ENCODE measurements around the gene SH3RF1.
"Not testable (repeated sequence)": the region's sequence is repeated elsewhere in the genome, so short reads cannot be mapped to it uniquely, and the experiment has no call there.

The SH3RF1 gene

DNA sequence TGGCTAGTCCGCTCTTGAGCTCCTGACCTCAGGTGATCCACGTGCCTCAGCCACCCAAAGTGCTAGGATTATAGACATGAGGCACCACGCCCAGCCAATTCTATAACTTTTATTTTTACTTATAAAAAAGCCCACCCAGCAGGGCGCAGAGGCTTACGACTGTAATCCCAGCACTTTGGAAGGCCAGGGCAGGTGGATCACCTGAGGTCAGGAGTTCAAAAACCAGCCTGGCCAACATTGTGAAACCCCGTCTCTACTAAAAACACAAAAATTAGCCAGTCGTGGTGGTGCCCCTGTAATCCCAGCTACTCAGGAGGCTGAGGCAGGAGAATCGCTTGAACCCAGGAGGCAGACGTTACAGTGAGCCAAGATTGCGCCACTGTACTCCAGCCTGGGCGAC, 73.5 kb downstream of the SH3RF1 start:
- not testable (repeated sequence) for DNase-seq

DNA sequence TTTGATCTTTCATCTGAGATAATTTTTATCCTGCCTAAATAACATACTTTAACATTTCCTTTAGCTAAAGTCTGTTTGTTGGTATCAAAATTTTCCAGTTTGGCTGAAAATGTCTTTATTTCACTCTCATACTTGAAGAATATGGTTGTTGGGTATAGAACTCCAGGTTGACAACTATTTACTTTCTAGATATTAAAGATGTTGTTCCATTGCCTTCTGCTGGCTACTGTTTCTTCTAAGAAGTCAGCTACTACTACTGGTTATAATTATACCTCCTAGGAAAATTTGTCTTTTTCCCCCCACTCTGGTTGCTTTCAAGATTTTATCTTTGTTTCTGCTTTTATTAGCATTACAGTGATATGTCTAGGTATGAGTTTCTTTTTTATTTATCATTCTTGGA, 75.7 kb downstream of the SH3RF1 start:
- DNase-seq = no peak

DNA sequence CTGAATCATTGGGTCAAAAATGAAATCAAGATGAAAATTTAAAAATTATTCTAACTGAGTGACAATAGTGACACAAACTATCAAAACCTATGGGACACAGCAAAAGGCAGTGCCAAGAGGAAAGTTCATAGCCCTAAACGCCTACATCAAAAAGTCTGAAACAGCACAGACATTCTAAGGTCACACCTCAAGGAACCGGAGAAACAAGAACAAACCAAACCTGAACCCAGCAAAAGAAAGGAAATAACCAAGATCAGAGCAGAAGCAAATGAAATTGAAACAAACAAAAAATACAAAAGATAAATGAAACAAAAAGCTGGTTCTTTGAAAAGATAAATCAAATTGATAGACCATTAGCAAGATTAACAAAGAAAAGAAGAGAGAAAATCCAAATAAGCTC, 80.8 kb downstream of the SH3RF1 start:
- not testable (repeated sequence) for DNase-seq

DNA sequence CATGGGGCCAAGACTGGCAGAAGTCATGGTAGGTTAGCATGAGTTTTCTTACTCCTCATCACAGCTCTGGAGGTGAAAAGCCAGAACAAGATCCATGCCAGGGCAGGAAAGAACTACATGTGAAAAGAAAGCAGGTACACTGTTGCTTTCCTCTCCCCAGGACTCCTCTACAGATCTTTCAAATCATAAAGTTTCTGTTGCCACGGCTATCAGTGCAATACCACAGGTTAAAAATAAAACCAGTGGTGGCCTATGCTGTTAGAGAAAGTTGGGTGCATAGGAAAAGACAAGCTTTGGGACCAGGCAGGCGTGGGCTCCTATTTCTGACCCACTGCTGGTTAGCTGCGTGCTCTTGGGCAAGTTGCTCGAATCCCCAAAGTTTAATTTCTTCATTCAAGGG, 81.4 kb downstream of the SH3RF1 start:
- no peak for DNase-seq

GRCh38 chr4:169188204-169188603, 82.6 kb downstream of the SH3RF1 start:
- no peak for DNase-seq

DNA sequence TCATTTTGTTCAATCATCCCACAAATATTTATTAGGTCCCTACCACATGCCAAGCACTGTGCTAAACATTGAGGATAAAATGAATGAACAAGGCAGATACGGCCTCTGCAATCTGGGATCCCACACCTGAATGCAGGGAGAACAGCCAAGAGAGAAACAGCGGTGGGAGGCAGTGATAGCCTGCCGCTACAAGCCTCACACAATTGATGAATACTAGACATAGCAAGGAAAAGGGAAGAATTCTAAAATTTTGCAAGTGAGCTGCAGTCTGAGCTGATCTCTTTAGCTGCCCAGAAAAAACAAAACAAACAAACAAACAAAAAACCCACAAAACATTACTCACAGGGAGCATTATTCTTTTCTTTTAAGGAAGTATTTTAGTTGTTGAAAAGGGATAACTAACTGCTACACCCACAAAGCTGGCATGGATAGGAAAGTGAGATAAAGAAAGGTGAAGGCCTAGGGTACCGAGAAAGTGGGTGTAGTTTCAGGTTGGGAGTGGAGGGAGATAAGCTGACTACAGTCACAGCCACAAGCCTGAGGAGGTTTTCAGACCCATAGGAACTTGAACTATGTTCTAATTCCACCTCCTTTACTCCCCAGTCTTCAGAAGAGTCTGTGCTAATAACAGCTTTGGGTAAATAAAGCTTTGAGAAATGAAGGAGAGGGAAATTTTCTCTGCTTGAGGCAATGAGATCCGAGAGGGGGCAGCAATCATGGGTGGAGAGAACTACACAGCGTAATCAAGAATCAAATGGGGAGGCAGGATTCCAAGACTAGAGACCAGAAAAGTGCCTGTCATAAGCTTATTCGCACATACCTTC, 85.4 kb downstream of the SH3RF1 start:
- no peak for DNase-seq

DNA sequence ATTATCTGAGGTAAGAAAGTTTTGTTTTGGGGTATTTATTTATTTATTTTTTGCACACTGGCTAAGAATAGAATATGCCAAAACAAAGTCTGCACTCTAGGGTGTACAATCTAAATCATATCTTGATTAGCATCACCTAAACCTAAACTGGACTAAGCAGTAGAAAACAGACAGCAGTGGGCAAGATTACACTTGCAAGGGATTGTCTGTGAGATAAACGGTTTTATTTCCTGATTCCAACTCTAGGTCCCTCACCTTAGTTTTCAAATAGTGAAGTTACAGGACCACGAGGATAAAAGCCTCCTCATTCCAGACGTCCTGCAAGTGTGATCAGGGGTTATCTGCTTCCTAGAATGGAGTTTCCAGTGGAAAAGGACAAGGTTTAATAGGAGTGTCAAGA, 86.1 kb downstream of the SH3RF1 start:
- no peak for DNase-seq

DNA sequence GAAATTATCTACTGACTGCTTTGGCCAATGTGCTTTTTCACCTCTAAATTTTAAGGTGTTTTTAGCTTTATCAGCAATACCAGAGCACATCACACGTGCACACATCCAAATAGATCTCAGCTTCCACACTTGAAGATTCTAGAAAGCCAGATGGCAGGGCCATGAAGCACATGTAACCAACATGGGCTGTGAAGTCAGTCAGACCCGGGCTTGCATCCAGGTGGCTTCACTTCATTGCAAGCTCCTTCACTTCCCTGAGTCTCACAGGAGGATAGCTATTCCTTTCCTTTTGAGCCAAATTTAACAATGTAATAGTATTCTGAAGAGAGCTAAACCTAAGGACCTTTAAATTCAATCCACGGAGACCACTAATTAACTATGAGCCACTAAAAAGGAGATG, 86.5 kb downstream of the SH3RF1 start:
- DNase-seq = no peak

- no peak for DNase-seq
These were observed 87.2 kb downstream of the SH3RF1 start for GRCh38 chr4:169183581-169183980.

DNA sequence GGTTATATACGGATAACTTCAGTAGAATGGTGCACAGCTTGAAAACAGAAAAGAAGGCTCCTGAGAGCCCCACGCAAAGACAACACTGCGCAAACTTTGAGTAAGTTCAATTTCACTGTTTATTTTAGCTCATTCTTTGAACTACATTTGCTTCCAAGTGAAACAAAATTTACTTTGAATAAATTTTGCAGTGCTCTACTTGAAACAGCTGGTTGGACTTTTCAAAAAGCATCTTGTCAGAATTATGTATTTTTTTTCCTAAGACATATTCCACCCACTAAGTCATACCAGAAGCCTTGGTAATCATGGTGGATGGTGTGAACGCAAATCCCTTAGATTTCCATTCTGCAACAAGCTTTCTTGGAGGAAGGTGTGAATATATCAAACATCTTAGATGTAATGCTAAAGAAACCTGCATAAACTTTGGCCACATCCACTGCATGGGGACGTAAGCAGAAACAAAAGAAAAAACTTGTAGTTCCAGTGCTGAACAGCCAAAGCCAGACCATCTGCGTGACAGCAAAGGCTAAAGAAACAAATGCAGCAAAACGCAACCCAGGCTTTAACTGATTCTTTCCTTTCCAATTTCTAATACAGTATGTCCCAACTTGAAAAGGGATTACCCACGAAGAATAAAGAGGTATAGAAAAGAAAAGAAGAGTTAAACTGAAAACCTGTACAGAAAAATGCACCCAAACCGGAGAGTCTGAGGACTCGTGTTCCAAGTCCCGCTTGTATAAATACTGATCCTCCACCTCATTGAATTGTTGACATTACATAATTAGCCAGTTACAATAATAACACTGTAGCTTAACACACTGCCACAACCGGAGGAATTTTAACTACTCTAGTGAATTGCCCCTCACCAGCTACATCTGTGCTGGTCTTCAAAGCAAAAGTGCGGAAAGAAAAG, 90.9 kb downstream of the SH3RF1 start:
- DNase-seq = no peak

- not testable (repeated sequence) for DNase-seq
These were observed 92.7 kb downstream of the SH3RF1 start for GRCh38 chr4:169178092-169178491.

DNA sequence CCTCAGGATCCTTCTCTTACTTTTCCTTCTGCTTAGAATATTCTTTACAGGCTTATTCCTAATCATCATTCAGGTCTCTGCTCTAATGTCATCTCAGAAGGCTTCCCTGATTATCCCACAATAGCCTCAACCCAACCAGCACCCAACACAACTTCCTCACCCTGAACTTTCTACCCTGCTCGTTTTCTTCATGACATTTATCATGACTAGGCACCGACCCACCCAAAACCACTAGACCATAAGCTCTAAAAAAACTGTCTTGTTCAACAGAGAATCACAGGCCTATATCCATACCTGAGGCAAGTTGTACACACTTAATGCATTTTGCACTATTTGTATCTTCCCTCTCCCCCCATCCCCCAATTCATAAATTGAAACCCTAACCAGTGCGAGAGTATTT, 95.3 kb downstream of the SH3RF1 start:
- DNase-seq = no peak

DNA sequence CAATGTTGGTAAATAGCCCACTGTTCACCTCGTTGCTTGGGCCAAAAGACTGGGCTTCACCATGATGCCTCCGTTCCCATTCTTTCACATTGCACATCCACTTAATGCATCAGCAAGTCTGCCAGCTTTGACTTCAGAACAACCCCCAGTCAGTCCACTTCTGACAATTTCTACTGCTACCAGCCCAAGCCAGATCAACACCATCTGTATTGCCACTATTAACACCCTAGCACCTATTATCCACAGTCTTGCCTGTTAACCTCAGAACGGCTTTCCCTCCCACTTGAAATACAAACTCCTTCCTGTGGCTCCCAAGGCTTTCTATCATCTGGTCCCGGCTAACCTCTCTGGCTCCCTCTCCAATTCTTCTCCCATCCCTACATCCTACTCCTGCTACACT, 95.7 kb downstream of the SH3RF1 start:
- DNase-seq = no peak

GRCh38 chr4:169174247-169174646, 96.5 kb downstream of the SH3RF1 start:
- DNase-seq = no peak

- no peak for DNase-seq
These were observed 102.5 kb downstream of the SH3RF1 start for GRCh38 chr4:169167957-169168858.

- DNase-seq = no peak
These were observed 105.9 kb downstream of the SH3RF1 start for GRCh38 chr4:169164669-169165415.

DNA sequence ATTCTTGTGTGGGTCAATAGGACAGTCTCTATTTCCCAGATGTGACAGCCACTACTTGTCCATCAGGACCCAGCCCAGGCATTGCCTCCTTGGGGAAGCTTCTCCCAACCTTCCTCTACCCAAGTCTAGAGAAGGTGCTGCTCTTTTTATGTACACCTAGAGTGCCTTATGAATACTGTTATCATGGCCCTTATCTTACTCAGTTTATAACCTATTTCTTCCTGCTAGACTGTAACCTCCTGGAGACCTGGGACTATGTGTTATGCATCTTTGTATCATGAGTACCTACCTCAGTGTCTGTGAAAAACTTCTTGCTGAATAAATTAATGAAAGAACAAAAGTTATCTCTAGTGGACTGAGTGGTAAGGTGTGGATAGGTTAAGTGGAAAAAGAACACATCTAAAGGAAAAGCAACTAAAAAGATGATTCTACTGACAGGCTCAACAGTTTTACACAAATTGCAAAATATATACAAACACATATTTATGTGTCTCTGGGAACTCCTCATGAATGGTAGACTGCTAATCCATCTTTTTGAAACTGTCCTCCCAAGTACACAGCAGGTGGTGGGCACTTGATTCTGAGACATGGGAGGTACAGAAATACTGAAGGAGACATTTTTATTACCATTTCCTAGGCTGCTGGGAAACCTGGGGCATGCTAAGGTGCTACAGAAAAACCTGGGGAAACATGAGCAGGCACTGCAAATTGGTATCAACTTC, 106.6 kb downstream of the SH3RF1 start:
- no peak for DNase-seq

GRCh38 chr4:169163495-169163894, 107.3 kb downstream of the SH3RF1 start:
- DNase-seq = no peak

DNA sequence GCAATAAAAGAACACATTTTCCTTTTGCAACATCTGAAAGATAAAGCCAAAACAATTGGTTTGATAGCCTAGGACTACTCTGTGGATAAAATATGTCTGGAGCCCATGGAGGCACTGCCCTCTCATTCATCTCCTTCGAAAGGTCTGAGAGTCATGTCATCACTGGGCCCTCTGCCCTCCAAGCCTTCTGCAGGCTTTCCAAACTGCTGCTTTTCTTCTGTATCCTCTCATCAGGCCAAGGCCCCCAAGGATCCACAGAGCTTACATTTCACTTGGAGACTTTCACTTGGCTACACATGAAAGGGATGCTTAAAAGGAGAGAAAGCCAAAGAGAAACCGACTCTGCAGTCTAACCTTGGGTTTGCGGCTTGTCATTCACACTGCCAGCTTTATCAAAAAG, 109.9 kb downstream of the SH3RF1 start:
- no peak for DNase-seq

- DNase-seq = no peak
These were observed 111.1 kb downstream of the SH3RF1 start for GRCh38 chr4:169159624-169160171.

DNA sequence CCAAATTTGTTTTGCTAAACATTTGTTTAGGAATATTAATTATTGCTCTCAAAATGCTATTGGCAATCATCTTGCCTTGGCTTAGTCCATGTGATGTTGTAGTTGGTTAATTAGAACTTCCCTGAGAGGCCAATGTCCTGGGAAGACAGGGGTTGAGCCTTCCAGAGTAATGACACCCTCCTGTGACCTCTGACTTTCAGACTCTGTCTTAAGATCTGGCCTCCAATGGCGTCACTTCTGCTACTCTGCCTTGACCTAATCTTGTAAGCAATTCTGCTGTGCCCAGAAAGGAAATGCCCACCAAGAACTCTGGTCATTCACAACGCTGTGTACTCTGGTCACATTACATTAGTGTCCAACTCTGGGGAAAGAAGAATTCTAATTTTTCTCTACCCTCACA, 111.9 kb downstream of the SH3RF1 start:
- DNase-seq = no peak

Measured in activated CD4-positive, alpha-beta T cell treated with anti-CD3 and anti-CD28 coated beads for 1 hour (primary cell).